BJ (cell line): Measurements from ENCODE around the gene MS4A4A. TPM values are rescaled to one million over a fixed set of nuclear protein-coding genes. Genes with fewer than 3 reads are reported as not detected.

ENCODE experiments used
- CTCF ChIA-PET: fragments of 350-600 bp; formaldehyde crosslinking; extraction: SDS; loops from one replicate; lab custom pipeline; 2021; ENCODE audit warnings: antibody characterized with exemption, inconsistent platforms; lab: Yijun Ruan, JAX
- POLR2A ChIA-PET: fragments of 300-600 bp; sonication (Branson Sonifier 250); formaldehyde crosslinking; extraction: SDS; loops from one replicate; lab custom pipeline; 2021; ENCODE audit warnings: antibody characterized with exemption; lab: Charles Lee
- DNase-seq: peaks from one replicate; pipeline ENCODE4 v3.0.0-alpha.2; 2011; ENCODE audit warnings: low read depth
- H3K27me3 ChIP-seq: 2 replicates; pipeline ENCODE4 v1.6.0; 2011; ENCODE audit warnings: low read length; ENCODE audit not compliant: control insufficient read depth, insufficient read depth
- H3K36me3 ChIP-seq: 2 replicates; pipeline ENCODE4 v1.5.1; 2011; ENCODE audit warnings: low read length; ENCODE audit not compliant: control insufficient read depth, insufficient read depth
- H3K4me3 ChIP-seq: 2 replicates; pipeline ENCODE4 v1.5.1; 2011; ENCODE audit warnings: low read depth, mild to moderate bottlenecking, control low read depth, low read length
- polyA plus RNA-seq: library from polyadenylated mRNA; depleted of rRNA; stranded (reverse); fragments of >200 nt; gene quantifications from 2 replicates; pipeline ENCODE4 v1.2.3, GENCODE V29; 2011
- TF ChIP-seq, protein P1 (sequence below): IDR thresholded peaks from 2 replicates; pipeline ENCODE4 v1.5.1; 2011; ENCODE audit warnings: low read depth, mild to moderate bottlenecking, control low read depth, inconsistent platforms, low read length, moderate library complexity; ENCODE audit not compliant: insufficient read depth

MS4A4A gene
- polyA plus RNA-seq, 1 experiment = not detected

DNA sequence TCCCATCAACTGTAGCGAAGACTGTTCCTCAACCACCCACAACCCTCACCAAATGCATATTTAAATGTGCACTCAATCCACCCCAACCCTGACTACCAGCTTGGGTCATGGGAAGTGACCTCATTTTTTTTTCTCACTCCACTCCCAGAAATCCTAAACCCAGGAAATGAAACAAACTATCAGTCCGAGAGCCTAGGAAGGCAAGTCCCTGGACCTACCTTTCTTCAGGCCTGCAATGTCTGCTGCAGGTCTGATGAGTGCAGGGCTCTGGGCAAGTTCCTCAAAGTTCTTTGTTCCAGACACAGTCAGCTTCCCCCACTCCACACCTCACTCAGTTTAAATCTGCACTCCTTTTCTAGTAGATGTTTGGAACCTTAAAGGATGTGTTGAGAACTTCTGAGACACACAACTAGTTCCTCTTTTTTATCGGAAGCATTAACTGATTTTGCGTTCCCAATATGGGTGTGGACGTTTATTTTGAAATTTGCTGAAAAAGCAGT is 37.7 kb upstream of the MS4A4A start, which contains the start of gene MS4A4E:
MS4A4E (minus strand) TSS at position 398 of the 500 bp plus-strand sequence. CDS start 13,082 bp downstream, outside the sequence.
- DNase-seq = no peak
- Histone ChIP-seq H3K36me3 (no peaks in the 10 kb centered on the region), H3K4me3 (no peak within 1 kb of the TSS), H3K27me3 (no peaks in the 10 kb centered on the region)
- POLR2A ChIA-PET = no interaction called here
- CTCF ChIA-PET = no interaction called here
- TF ChIP-seq, protein P1, sequence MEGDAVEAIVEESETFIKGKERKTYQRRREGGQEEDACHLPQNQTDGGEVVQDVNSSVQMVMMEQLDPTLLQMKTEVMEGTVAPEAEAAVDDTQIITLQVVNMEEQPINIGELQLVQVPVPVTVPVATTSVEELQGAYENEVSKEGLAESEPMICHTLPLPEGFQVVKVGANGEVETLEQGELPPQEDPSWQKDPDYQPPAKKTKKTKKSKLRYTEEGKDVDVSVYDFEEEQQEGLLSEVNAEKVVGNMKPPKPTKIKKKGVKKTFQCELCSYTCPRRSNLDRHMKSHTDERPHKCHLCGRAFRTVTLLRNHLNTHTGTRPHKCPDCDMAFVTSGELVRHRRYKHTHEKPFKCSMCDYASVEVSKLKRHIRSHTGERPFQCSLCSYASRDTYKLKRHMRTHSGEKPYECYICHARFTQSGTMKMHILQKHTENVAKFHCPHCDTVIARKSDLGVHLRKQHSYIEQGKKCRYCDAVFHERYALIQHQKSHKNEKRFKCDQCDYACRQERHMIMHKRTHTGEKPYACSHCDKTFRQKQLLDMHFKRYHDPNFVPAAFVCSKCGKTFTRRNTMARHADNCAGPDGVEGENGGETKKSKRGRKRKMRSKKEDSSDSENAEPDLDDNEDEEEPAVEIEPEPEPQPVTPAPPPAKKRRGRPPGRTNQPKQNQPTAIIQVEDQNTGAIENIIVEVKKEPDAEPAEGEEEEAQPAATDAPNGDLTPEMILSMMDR = no peak

DNA sequence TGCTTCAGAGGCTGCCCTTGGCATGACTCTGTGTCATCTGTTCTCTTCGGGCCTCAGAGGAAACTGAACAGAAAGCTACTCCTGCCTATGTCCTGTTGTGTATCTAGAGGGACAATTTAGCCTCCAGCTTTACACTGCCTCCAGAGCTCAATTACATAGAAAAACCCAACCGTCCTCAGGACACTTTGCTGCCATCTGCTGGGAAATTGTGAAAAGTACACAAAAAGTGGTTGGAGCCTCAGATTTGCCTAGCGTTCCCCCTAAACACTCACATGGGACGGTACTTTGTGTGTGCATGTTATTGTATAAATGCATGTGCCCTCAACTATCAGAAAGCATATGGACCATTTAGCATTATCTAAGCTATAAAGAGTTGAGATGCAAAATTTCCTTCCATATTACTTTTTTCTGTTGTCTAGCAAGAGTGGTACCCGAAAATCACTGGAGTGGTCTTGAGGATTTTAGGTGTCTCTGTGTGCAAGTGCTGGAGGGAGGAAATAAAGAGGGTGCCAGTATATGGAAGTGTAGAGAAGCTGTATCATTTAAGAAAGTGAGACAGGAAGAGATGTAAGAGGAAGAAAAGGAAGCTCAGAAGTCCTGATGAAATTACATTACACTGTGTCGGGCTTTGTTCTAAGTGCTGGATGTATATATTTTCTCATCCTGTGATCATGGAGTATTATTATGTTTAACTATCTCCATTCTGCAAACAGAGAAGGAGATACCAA is 28.8 kb upstream of the MS4A4A start:
- ChIA-PET POLR2A (no interaction called here), CTCF (interaction anchor here (3.6 kb wide), 1 partner anchor 14 kb away, joined by 13 read pairs; no protein-coding TSS in a partner anchor)
- Histone ChIP-seq H3K36me3 (no peaks in the 10 kb centered on the region), H3K27me3 (no peaks in the 10 kb centered on the region), H3K4me3 (no peak overlapping the region)
- TF ChIP-seq, protein P1 = no peak
- no peak for DNase-seq

DNA sequence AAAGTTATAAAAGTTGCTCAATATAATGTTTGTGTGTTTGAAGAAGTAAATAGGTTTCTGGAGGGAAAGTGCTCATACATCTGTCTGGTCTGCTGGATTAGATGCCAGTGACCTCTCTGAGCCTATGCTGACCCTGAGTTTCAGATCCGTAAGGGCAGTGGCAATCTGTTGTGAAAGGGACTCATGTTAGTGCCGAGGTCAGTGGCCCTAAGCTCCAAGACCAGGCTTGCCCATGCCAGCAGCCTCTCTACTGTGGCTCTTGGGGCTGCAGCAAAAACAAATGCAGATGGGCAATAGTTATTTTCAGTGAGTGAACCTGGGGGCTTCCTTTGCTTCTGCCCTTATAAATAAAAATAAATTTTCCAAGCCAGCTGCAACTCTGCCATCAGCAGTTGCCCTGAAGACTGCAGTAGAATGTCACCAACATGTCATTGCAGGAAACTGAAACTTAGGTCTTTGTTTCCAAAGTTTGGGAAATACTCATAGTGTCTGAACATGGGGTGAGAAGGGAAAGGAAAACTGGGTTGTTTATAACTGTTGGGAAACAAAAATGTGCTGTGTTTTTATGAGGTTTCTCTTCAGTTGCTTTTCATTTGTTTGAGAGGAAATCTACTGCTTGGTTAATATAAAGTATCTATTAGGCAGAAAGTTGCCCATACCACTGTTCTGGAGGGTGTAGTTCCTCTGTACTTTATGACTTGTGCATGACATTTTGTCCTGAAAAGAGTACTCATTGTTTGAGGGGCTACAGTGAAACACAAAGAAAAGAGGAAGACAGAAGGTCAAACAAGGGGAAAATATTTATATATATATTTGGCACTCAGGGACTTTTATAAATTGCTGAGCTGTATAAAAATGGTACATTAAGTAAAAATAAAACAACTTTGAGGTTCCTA is 28.0 kb upstream of the MS4A4A start:
- Histone ChIP-seq H3K4me3 (no peak overlapping the region), H3K36me3 (no peaks in the 10 kb centered on the region), H3K27me3 (no peaks in the 10 kb centered on the region)
- TF ChIP-seq, protein P1 = no peak
- ChIA-PET POLR2A (no interaction called here), CTCF (interaction anchor here (3.6 kb wide), 1 partner anchor 13 kb away, joined by 13 read pairs; no protein-coding TSS in a partner anchor)
- no peak for DNase-seq

GRCh38 chr11:60257956-60258722 is 22.3 kb upstream of the MS4A4A start:
- Histone ChIP-seq H3K36me3 (no peaks in the 10 kb centered on the region), H3K4me3 (no peak overlapping the region), H3K27me3 (no peaks in the 10 kb centered on the region)
- TF ChIP-seq, protein P1 = no peak
- ChIA-PET POLR2A (no interaction called here), CTCF (no interaction called here)
- DNase-seq = no peak
